GM12878 (cell line): ENCODE measurements around the gene PHOX2A.

Source experiments
- CEBPB ChIP-seq, 2 experiments: fragments of 150-350 bp in 1 of 2; IDR thresholded peaks; 2 replicates each; pipeline ENCODE4 v1.6.1; 2012 to 2014; ENCODE audit warnings: low read depth in 2 of 2, low read length in 2 of 2, borderline replicate concordance in 1 of 2, inconsistent platforms in 1 of 2
- MAX ChIP-seq: IDR thresholded peaks from 2 replicates; pipeline ENCODE4 v1.6.1; 2012; ENCODE audit warnings: low read depth, low read length, improper control_type of control experiment
- NFYB ChIP-seq: IDR thresholded peaks from 2 replicates; pipeline ENCODE4 v1.6.1; 2011; ENCODE audit warnings: low read depth, mild to moderate bottlenecking, low read length, improper control_type of control experiment, moderate library complexity; ENCODE audit not compliant: insufficient read depth
- NR2C1 ChIP-seq: fragments of 450-650 bp; IDR thresholded peaks from 2 replicates; pipeline ENCODE4 v1.6.1; 2017; ENCODE audit warnings: antibody characterized with exemption, mild to moderate bottlenecking, moderate library complexity
- POLR2AphosphoS2 ChIP-seq: IDR thresholded peaks from 2 replicates; pipeline ENCODE4 v1.6.1; 2011; ENCODE audit warnings: low read depth, mild to moderate bottlenecking, low read length, improper control_type of control experiment, moderate library complexity
- REST ChIP-seq: IDR thresholded peaks from 2 replicates; pipeline ENCODE4 v1.6.1; 2012; ENCODE audit warnings: mild to moderate bottlenecking, low read depth, low read length
- SP1 ChIP-seq: IDR thresholded peaks from one replicate; pipeline ENCODE4 v1.6.1; 2011; ENCODE audit warnings: low read depth, low read length
- TF ChIP-seq, protein P1 (sequence below), 3 experiments: IDR thresholded peaks in 2 of 3; conservative IDR thresholded peaks in 1 of 3; 2 replicates each; pipeline ENCODE4 v1.5.1; 2011; ENCODE audit warnings: low read depth in 3 of 3, low read length in 3 of 3, mild to moderate bottlenecking in 3 of 3, control low read depth in 2 of 3, moderate library complexity in 2 of 3, inconsistent platforms in 1 of 3, mixed read lengths in 1 of 3; ENCODE audit not compliant: control insufficient read depth in 2 of 3, insufficient read depth in 1 of 3; ENCODE audit errors: extremely low read depth in 1 of 3

GRCh38 chr11:72222106-72222891 lies 21.7 kb downstream of the PHOX2A start:
- TF ChIP-seq CEBPB (IDR thresholded peaks at IDR 0.05; ENCODE audit: borderline replicate concordance in 1 of 2, low read depth in 2 of 2, low read length in 2 of 2) (no peak), NR2C1 (no peak), MAX (no peak), POLR2AphosphoS2 (no peak), NFYB (no peak), SP1 (no peak), REST (no peak)
- TF ChIP-seq, protein P1, sequence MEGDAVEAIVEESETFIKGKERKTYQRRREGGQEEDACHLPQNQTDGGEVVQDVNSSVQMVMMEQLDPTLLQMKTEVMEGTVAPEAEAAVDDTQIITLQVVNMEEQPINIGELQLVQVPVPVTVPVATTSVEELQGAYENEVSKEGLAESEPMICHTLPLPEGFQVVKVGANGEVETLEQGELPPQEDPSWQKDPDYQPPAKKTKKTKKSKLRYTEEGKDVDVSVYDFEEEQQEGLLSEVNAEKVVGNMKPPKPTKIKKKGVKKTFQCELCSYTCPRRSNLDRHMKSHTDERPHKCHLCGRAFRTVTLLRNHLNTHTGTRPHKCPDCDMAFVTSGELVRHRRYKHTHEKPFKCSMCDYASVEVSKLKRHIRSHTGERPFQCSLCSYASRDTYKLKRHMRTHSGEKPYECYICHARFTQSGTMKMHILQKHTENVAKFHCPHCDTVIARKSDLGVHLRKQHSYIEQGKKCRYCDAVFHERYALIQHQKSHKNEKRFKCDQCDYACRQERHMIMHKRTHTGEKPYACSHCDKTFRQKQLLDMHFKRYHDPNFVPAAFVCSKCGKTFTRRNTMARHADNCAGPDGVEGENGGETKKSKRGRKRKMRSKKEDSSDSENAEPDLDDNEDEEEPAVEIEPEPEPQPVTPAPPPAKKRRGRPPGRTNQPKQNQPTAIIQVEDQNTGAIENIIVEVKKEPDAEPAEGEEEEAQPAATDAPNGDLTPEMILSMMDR (IDR thresholded peaks at IDR 0.05 in 2 of 3, conservative IDR thresholded peaks at IDR 0.05 in 1 of 3; ENCODE audit: control insufficient read depth in 2 of 3, extremely low read depth in 1 of 3, insufficient read depth in 1 of 3, low read depth in 3 of 3, low read length in 3 of 3): no peak
